Endometrium (tissue), 2 donors: ENCODE results near the gene CCIN.
A peak's percentile ranks its signal among the peaks of the same experiment; 100 is the strongest.
"Not testable (repeated sequence)": the region's sequence is repeated elsewhere in the genome, so short reads cannot be mapped to it uniquely, and the experiment has no call there.

Experiments
- FAIRE-seq: peaks from 2 replicates; lab custom pipeline; 2012; peaks lifted over from hg19 to GRCh38; lab: Jason Lieb, UNC
- donor health status: control.
- donor health status: control.

Gene CCIN

GRCh38 chr9:36141288-36141687 is 27.9 kb upstream of the CCIN start:
- no peak for FAIRE-seq

DNA sequence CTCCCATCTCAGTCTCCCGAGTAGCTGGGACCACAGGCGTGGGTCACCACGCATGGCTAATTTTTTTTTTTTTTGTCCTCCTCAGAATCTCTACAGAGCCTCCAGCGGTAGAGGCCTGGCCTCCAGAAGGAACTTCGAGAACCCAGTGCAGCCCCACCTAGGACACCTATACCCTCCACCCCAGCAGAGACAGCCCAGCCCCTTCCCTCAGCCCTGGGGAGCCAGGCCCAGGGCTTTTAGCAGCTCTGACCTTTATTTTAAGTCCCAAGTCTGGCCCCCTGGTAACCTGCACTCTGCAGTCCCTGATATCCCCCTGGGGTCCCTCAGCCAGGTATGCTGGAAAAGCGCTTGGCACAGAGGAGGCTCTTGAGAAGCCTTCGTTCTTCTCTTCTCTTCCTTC is 27.4 kb upstream of the CCIN start:
- no peak for FAIRE-seq

- FAIRE-seq: no peak
These were observed 26.5 kb upstream of the CCIN start for GRCh38 chr9:36142510-36143244.

GRCh38 chr9:36143245-36143641 is 25.9 kb upstream of the CCIN start:
- no peak for FAIRE-seq

- FAIRE-seq: no peak
These were observed 24.6 kb upstream of the CCIN start for GRCh38 chr9:36144309-36145232.

DNA sequence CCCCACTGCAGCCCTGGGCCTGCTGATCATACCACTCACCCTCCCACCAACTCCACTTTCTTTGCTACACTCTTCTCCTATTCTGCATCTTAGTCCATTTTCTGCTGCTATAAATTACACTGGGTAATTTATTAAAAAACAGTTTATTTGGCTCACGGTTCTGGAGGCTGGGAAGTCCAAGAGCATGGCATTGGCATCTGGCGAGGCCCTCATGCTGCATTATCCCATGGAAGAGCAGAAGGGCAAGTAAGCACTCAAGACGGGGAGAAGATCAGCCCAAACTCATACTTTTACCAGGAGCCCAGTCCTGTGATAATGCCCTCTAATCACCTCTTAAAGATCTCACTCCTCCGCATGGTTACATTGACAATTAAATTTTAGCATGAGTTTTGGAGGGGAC is 23.2 kb upstream of the CCIN start:
- FAIRE-seq: no peak

- no peak for FAIRE-seq
These were observed 22.5 kb upstream of the CCIN start for GRCh38 chr9:36146651-36147050.

- no peak for FAIRE-seq
These were observed 21.6 kb upstream of the CCIN start for GRCh38 chr9:36147441-36148175.

DNA sequence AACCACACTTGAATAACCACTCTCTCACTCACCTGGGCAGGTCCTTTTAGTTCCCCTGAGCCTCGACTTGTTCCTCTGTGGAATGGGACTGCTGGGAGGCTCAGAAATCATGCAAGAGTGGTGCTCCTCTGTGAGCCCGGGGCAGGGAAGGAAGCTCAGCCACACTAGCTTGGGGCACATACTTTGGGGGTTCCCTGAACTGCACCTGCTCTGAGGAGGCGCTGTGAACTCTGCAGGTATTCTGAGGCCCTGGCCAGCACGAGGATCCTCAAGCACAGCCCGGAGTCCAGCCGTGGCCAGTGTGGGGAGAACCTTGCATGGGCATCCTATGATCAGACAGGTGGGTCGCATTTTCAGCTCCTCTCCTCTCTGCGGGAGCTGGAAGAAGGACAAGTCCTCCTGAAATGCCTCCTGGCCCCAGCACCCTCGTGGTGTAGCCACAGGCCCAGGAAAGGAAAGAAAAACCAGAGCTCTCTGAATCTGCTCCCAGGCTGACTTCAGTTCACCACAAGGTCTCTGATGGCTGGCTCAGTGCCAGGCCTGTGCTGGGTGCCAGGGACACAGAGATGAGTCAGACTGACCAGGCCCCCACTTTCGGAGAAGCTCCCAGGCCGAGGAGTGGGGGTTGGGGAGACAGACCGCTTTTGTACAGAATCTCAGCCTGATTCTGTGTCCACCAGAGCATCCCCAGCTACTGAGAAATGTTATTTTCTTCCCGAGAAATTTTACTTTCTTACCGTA is 20.7 kb upstream of the CCIN start:
- FAIRE-seq: no peak

- no peak for FAIRE-seq
These were observed 20.0 kb upstream of the CCIN start for GRCh38 chr9:36149197-36149596.

DNA sequence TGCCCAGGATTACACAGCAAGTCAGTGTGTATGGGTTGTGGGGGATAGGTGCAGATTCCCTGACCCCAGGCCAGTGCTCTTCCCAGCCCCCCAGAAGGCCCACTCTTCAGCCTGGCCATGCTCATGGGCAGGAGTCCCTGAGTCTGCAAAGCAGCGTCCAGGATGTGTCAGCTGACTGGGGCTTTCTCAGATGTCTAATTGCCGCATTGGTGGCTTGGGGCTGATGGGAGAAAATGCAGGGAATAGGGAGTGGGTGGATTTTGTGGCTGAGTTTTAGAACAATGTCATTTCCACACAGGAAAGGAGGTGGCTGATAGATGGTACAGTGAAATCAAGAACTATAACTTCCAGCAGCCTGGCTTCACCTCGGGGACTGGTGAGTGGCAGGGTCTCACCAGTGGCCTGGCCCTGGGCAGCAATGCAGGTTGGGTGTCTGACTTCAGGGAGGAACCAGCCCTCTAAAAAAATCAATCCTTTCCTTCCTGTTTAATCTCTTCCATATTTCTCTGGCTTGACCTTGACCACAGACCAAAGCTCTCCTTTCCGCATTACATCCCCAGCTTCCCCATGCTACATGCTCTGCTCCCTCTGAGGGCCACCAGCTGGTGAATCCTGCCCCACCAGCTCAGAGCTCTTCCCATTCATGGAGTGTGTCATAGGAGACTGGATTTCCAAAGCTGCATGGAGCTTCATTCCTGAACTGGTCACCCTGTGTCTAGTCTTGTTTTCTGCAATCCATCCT is 18.4 kb upstream of the CCIN start:
- no peak for FAIRE-seq

DNA sequence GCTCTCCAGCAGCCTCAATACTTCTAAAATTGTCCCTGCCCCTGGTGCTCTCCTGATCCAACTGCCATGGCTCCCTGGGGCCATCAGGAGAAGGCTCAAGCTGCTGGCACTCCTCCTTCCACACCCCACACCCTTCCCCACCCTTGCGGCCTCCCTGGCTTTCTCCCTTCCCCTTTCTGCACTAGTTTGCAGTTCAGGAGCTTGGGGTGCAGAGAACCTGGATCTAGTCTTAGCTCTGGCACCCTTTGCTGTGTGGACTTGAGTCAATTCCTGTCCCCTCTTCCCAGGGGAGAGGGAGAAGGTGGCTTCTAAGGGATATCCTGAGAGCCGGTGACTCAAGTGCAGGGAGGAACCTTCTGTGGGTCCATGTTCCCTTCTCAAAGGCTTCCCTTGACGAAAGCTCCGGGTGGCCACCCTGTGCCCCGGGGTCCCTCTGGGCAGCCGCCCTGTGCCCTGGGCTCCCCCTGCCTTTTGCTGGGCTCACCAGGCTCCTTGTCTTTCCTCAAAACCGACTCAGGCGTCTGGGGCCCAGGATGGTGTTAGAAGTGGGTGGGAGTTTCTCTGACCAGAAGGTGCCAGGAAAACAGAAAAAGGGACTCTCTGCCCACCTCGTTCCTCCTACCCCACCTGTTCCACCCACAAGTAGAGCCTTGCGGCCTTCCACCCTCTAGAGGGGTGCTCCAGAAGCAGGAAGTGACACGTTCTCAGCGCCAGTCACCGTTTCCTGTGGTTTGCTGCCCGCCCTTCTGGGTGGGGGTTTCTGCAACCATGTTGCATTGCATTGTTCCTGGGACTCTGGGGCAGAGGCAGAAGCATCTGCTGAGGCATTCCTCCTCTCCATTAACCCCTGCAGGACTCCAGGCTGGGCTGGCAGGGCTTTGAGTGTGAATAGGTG is 17.6 kb upstream of the CCIN start:
- FAIRE-seq: no peak

- FAIRE-seq: no peak
These were observed 16.3 kb upstream of the CCIN start for GRCh38 chr9:36152741-36153438.

DNA sequence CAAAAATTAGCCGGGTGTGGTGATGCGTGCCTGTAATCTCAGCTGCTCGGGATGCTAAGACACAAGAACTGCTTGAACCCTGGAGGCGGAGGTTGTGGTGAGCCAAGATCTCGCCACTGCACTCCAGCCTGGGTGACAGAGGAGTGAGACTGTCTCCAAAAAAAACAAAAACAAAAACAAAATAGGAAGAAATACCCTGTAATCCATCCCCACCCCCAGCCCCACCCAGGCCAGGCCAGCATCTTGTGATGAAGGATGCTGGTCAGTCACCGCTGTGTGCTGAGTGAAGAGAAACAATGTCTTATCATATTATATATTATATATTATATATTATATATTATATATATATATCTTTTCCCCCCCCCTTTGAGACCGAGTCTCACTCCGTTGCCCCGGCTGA is 15.4 kb upstream of the CCIN start:
- FAIRE-seq: no peak

DNA sequence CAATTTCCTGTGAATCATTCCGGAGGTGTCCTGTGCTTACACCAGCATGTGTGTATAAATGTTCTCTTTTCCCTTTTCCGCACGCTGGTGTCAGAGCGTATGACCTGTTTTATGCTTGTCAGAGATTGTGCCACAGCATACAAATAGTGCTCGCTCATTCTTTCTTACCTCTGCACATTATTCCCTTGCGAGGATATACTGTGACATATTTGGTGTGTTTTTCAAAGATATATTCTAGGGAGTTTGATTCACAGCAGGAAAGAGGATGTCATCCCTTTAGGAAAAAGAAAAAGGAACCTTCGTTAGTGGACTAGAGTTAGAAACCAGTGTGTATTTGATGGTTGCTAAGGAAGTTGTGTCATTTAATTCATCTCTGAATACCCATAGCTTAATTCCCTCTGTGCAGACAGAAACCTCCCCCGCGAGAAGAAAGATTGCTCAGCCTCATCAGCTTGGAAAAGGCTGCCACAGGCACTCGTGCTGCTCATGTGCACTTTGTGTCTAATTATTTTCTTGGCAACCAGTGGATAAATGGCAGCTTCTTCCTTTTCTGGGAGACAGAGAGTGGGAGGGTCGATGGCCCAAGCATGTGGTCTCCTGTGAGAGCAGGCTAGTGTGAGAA is 14.7 kb upstream of the CCIN start:
- FAIRE-seq: peak; percentile 33

DNA sequence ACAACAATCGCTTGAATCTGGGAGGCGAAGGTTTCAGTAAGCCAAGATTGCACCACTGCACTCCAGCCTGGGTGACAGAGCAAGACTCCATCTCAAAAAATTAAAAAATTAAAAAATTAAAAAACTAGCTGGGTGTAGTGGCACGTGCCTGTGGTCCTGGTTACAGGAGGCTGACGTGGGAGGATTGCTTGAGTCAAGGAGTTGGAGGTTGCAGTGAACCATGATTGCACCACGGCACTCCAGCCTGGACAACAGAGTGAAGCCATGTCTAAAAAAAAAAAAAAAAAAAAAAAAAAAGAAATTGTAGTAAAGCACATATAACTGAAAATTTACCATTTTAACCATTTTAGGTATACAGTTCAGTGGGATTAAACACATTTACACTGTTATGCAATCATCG is 13.1 kb upstream of the CCIN start:
- no peak for FAIRE-seq

- no peak for FAIRE-seq
These were observed 11.1 kb upstream of the CCIN start for GRCh38 chr9:36158122-36158521.

- FAIRE-seq: no peak
These were observed 10.3 kb upstream of the CCIN start for GRCh38 chr9:36158917-36159316.

DNA sequence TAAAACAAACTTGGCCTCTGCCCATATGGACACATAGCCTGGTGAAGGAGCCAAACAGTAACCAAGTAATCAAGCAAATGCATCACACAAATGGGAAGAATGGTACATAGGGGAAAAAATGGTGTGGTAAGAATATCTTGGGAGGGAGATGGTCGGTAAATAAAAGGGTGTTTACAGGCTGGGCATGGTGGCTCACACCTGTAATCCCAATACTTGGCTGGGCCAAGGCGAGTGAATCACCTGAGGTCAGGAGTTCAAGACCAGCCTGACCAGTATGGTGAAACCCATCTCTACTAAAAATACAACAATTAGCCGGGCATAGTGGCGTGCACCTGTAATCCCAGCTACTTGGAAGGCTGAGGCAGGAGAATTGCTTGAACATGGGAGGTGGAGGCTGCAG is 9.7 kb upstream of the CCIN start:
- FAIRE-seq: not testable (repeated sequence)
